Kidney capillary endothelial cell (primary cell): Measurements from ENCODE around the gene DKKL1.
A peak's percentile ranks its signal among the peaks of the same experiment; 100 is the strongest.
"Not testable (repeated sequence)": the region's sequence is repeated elsewhere in the genome, so short reads cannot be mapped to it uniquely, and the experiment has no call there.

Experiments used
- DNase-seq: peaks from one replicate; pipeline ENCODE4 v3.0.0-alpha.2; 2018; ENCODE audit warnings: low spot score

DKKL1 gene

GRCh38 chr19:49362048-49362928 is 1.4 kb upstream of the DKKL1 start, which contains the start of gene TEAD2:
Gene TEAD2, minus strand, starts transcription at chr19:49362416. Its CDS starts 2,341 bp downstream, at chr19:49360075.
- DNase-seq: peak; percentile 39

- no peak for DNase-seq
Measured at GRCh38 chr19:49362929-49363267, 779 bp upstream of the DKKL1 start.

GRCh38 chr19:49364083-49364737 is 533 bp downstream of the DKKL1 start:
- no peak for DNase-seq

- no peak for DNase-seq
Measured at GRCh38 chr19:49366110-49366509, 2.4 kb downstream of the DKKL1 start.

- DNase-seq: no peak
Measured at GRCh38 chr19:49368711-49369358, 5.2 kb downstream of the DKKL1 start.

- no peak for DNase-seq
Measured at GRCh38 chr19:49371184-49371583, 7.5 kb downstream of the DKKL1 start.

- DNase-seq: not testable (repeated sequence)
Measured at GRCh38 chr19:49373174-49373573, 9.5 kb downstream of the DKKL1 start.

- DNase-seq: no peak
Measured at GRCh38 chr19:49374665-49375434, 11.2 kb downstream of the DKKL1 start.

GRCh38 chr19:49378512-49378911 is 14.8 kb downstream of the DKKL1 start:
- no peak for DNase-seq

- DNase-seq: no peak
Measured at GRCh38 chr19:49380391-49380790, 16.7 kb downstream of the DKKL1 start.

- no peak for DNase-seq
Measured at GRCh38 chr19:49382639-49383038, 19.0 kb downstream of the DKKL1 start.

GRCh38 chr19:49383599-49383998 is 19.9 kb downstream of the DKKL1 start:
- DNase-seq: no peak

GRCh38 chr19:49387936-49388372 is 24.3 kb downstream of the DKKL1 start, which contains the start of gene KASH5:
Gene KASH5, plus strand, starts transcription at chr19:49388249. Its CDS starts 2,635 bp downstream, at chr19:49390884.
- no peak for DNase-seq

GRCh38 chr19:49389406-49389805 is 25.7 kb downstream of the DKKL1 start:
- DNase-seq: no peak

GRCh38 chr19:49390131-49390928 is 26.7 kb downstream of the DKKL1 start:
- no peak for DNase-seq

- DNase-seq: no peak
Measured at GRCh38 chr19:49390929-49391359, 27.3 kb downstream of the DKKL1 start.

- DNase-seq: peak; percentile 41
Measured at GRCh38 chr19:49391581-49392399, 28.1 kb downstream of the DKKL1 start.

- no peak for DNase-seq
Measured at GRCh38 chr19:49393881-49394280, 30.2 kb downstream of the DKKL1 start.

GRCh38 chr19:49395581-49396407 is 32.1 kb downstream of the DKKL1 start:
- DNase-seq: no peak
